Psoas muscle (tissue), 8 donors: ENCODE data around the gene CNKSR3. TPM values are rescaled to one million over a fixed set of nuclear protein-coding genes. Genes with fewer than 3 reads are reported as not detected.

Experiments used
- ATAC-seq, 4 donors: fragments of 200-7000 bp; cut with Tn5 transposase; one replicate each; pipeline ENCODE4 v1.9.1; 2020; ENCODE audit warnings: moderate library complexity in 3 of 4, mild to moderate bottlenecking in 2 of 4
- DNase-seq, 2 donors: peaks; one replicate each; pipeline ENCODE4 v3.0.0-alpha.2; 2020
- H3K27ac ChIP-seq: fragments of 200-600 bp; one replicate; pipeline ENCODE4 v1.8.0; 2022
- H3K27me3 ChIP-seq, 3 donors: fragments of 200-600 bp in 1 of 3; one replicate each; pipeline versions ENCODE4 v1.6.1 to v1.8.0; 2013 to 2022; ENCODE audit warnings: low read length in 2 of 3, mild to moderate bottlenecking in 2 of 3, moderate library complexity in 1 of 3; ENCODE audit not compliant: insufficient read depth in 3 of 3
- H3K36me3 ChIP-seq, 2 donors: fragments of 200-600 bp in 1 of 2; one replicate each; pipeline versions ENCODE4 v1.6.1 to v1.8.0; 2013 to 2022; ENCODE audit warnings: low read depth in 1 of 2, mild to moderate bottlenecking in 1 of 2, moderate library complexity in 1 of 2; ENCODE audit not compliant: insufficient read depth in 1 of 2
- H3K4me1 ChIP-seq: fragments of 200-600 bp; one replicate; pipeline ENCODE4 v1.8.0; 2022
- H3K4me3 ChIP-seq: fragments of 200-600 bp; one replicate; pipeline ENCODE4 v1.8.0; 2022; ENCODE audit warnings: mild to moderate bottlenecking
- H3K9me3 ChIP-seq: fragments of 200-600 bp; one replicate; pipeline ENCODE4 v1.8.0; 2022
- CTCF ChIP-seq: fragments of 200-600 bp; IDR thresholded peaks from one replicate; pipeline ENCODE4 v1.8.0; 2022; ENCODE audit warnings: antibody characterized with exemption
- WGBS, 3 donors: extraction: QIAGEN DNeasy Blood & Tissue Kit; methylation state at CpG; one replicate each; pipeline versions ENCODE4 v1.1.6 to v1.1.7; 2013; 5-methylcytosine and 5-hydroxymethylcytosine counted together
- intact Hi-C, 2 donors: fragments of 100-400 bp; cut with DNase I; formaldehyde crosslinking; loops; one replicate each; pipeline versions ENCODE4 v1.11.0 to v1.14.2; 2022
- polyA plus RNA-seq, 3 donors: library from polyadenylated mRNA; stranded (reverse); fragments of 200-250 nt; gene quantifications; one replicate each; pipeline ENCODE4 v1.2.3, GENCODE V29; 2013
- total RNA-seq, 4 donors: library from RNA; stranded (reverse); fragmentation: NEBNext Ultra II Directional in 2 of 4; extraction: Animal tissue kit (Norgen Biotek cat#: 25700) in 2 of 4; gene quantifications; one replicate each; pipeline versions ENCODE4 v1.2.1 to v1.2.4, GENCODE V29; 2021 to 2023
- donor health status: healthy with polysubstance abuse.
- donor health status: DM: no; HTN: no; CAD: no; lungs with moderate emphysema.
- donor health status: Bipolar disorder and iron deficiency.
- donor health status: healthy.
- donor health status: DM: yes; HTN: yes; CAD: no.
- donor health status: DM: no; HTN: no; CAD: no.
- donor health status: DM: no; HTN: no; CAD: no.
- donor health status: DM: yes; HTN: yes; CAD: no.

CNKSR3 gene
- total and polyA plus RNA-seq, 7 donors = 0.90 to 4.7 (median 2.3) TPM

DNA sequence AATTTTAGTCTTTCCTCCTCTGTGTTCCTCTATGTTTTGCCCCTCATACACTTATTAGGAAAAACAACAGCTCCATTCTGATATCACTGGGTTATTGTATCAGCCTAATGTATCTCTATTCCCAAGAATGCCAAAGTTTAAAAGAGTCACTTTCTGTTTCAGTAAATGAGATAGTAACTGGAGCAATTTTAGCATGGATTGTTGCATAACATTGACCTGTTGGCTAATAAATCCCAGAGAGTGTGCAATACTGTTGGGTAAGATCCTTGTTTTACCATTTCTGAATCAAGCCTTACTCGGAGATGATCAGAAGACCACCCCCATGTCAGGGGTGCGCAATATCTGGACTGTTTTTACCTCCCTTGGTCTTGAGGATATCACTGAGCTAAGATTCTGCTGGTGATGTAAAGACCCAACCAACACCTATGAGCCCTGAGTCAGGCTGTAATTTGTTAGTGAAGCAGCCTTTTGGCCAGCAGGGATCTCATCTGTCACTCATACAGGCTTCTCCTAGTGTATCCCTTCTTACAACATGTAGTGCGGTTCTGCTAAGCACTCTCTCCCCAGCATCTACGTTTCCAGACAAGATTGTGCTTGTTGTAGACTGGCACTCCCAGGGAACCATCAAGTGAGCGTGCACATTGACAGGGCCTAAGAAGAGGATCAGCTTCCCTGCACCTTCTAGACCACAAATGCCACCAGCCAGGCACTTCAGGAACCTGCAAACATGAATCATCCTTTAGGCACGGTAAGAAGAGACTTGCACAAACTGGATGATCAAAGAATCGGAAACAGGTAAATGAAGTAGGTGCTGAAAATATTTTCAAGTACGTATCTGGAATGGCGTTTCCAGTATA is 142.4 kb downstream of the CNKSR3 start:
- ATAC-seq (no peak), DNase-seq (no peak)
- no peak overlapping the region for H3K27ac ChIP-seq
- no peaks in the 10 kb centered on the region for H3K36me3 ChIP-seq
- no peak for TF ChIP-seq CTCF
- H3K9me3 ChIP-seq = no peaks in the 10 kb centered on the region
- H3K4me3 ChIP-seq = no peak overlapping the region
- peaks cover 0 to 2% (median 0%) of the 10 kb centered on the region in 3 donors for H3K27me3 ChIP-seq
- 79 to 91% (median 86%) methylated on average over 9 of the region's 9 CpGs for WGBS, 3 donors
- no peaks in the 10 kb centered on the region for H3K4me1 ChIP-seq
- intact Hi-C loops = no loop called here

- no peak for ATAC-seq
- Histone ChIP-seq H3K4me1 (no peaks in the 10 kb centered on the region), H3K27ac (no peak overlapping the region), H3K27me3 (peaks cover 0 to 2% (median 0%) of the 10 kb centered on the region in 3 donors), H3K4me3 (no peak overlapping the region), H3K9me3 (no peaks in the 10 kb centered on the region), H3K36me3 (no peaks in the 10 kb centered on the region)
- 86 to 88% (median 86%) methylated on average over 5 of the region's 5 CpGs for WGBS, 3 donors
- TF ChIP-seq CTCF = no peak
- intact Hi-C loops = no loop called here
- no peak for DNase-seq
Measured at GRCh38 chr6:154367336-154367735, 143.1 kb downstream of the CNKSR3 start.

GRCh38 chr6:154363821-154364220 is 146.7 kb downstream of the CNKSR3 start:
- 28 to 39% (median 35%) methylated on average over 4 of the region's 4 CpGs for WGBS, 3 donors
- no peaks in the 10 kb centered on the region for H3K36me3 ChIP-seq
- no peaks in the 10 kb centered on the region for H3K4me1 ChIP-seq
- intact Hi-C loops = no loop called here
- H3K27ac ChIP-seq = no peak overlapping the region
- DNase-seq = no peak
- no peak overlapping the region for H3K4me3 ChIP-seq
- peaks cover 0 to 2% (median 0%) of the 10 kb centered on the region in 3 donors for H3K27me3 ChIP-seq
- ATAC-seq = no peak
- no peaks in the 10 kb centered on the region for H3K9me3 ChIP-seq
- no peak for TF ChIP-seq CTCF

DNA sequence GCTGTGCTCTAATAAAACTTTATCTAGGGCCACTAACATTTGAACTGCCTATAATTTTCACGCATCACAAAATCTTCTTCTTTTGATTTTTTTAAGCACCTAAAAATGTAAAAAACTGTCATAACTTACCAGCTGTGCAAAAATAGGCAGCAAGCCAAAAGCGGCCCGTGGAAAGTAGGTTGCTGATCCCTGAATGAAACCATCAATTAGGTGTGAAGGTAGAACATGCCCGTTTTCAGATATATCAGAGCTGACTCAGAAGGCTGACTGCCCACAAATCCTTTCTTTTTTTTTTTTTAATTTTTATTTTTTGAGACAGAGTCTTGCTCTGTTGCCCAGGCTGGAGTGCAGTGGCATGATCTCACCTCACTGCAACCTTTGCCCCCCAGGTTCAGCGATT is 149.0 kb downstream of the CNKSR3 start:
- Histone ChIP-seq H3K9me3 (no peaks in the 10 kb centered on the region), H3K4me1 (no peaks in the 10 kb centered on the region), H3K36me3 (no peaks in the 10 kb centered on the region), H3K27me3 (peaks cover 0 to 2% (median 0%) of the 10 kb centered on the region in 3 donors), H3K27ac (no peak overlapping the region), H3K4me3 (no peak overlapping the region)
- TF ChIP-seq CTCF = no peak
- ATAC-seq = no peak
- no peak for DNase-seq
- WGBS, 3 donors = 66 to 71% (median 71%) methylated on average over 5 of the region's 5 CpGs
- intact Hi-C loops = no loop called here
